GM20000 (cell line): ENCODE measurements around the gene CUEDC1.
"Not testable (repeated sequence)": the region's sequence is repeated elsewhere in the genome, so short reads cannot be mapped to it uniquely, and the experiment has no call there.

Experiments
- DNase-seq: peaks from one replicate; pipeline ENCODE4 v3.0.0; 2012; ENCODE audit warnings: low spot score
- CTCF ChIP-seq: IDR thresholded peaks from 2 replicates; pipeline ENCODE4 v1.5.1; 2012; ENCODE audit warnings: mild to moderate bottlenecking, control low read depth; ENCODE audit errors: extremely low read depth, missing control alignments

Gene CUEDC1

GRCh38 chr17:57984261-57984890 lies 29.2 kb upstream of the CUEDC1 start:
- no peak for TF ChIP-seq CTCF
- DNase-seq = no peak

- TF ChIP-seq CTCF = no peak
- no peak for DNase-seq
Observed at GRCh38 chr17:57983446-57983845, 28.2 kb upstream of the CUEDC1 start.

GRCh38 chr17:57982452-57983170 lies 27.4 kb upstream of the CUEDC1 start:
- TF ChIP-seq CTCF = no peak
- no peak for DNase-seq

- no peak for TF ChIP-seq CTCF
- DNase-seq = no peak
Observed at GRCh38 chr17:57980522-57980921, 25.3 kb upstream of the CUEDC1 start.

GRCh38 chr17:57979076-57979475 lies 23.9 kb upstream of the CUEDC1 start:
- TF ChIP-seq CTCF = no peak
- no peak for DNase-seq

GRCh38 chr17:57976594-57976993 lies 21.4 kb upstream of the CUEDC1 start:
- DNase-seq = no peak
- no peak for TF ChIP-seq CTCF

GRCh38 chr17:57975044-57975443 lies 19.8 kb upstream of the CUEDC1 start:
- TF ChIP-seq CTCF = no peak
- no peak for DNase-seq

- not testable (repeated sequence) for DNase-seq
Observed at GRCh38 chr17:57974053-57974824, 19.0 kb upstream of the CUEDC1 start.
